K562 (cell line): Measurements from ENCODE around the gene CYTH1.

Experiments
- ARHGAP35 ChIP-seq: fragments of 450-650 bp; IDR thresholded peaks from 2 replicates; pipeline ENCODE4 v1.6.1; 2018; ENCODE audit not compliant: partially characterized antibody
- ATF6 ChIP-seq: sonication (generic); formaldehyde crosslinking; IDR thresholded peaks from 2 replicates; pipeline ENCODE4 v1.4.0; 2020; ENCODE audit warnings: mild to moderate bottlenecking, missing genetic modification reagents
- CREB5 ChIP-seq: fragments of 250-450 bp; sonication (Bioruptor Pico); IDR thresholded peaks from 2 replicates; pipeline ENCODE4 v1.5.0; 2020; ENCODE audit warnings: mild to moderate bottlenecking
- CTCF ChIP-seq, 3 experiments: IDR thresholded peaks in 2 of 3; conservative IDR thresholded peaks in 1 of 3; 2 replicates each; pipeline ENCODE4 v1.5.1; 2011 to 2012; ENCODE audit warnings: low read length in 3 of 3, mild to moderate bottlenecking in 3 of 3, control low read depth in 2 of 3, improper control_type of control experiment in 1 of 3, inconsistent platforms in 1 of 3, low read depth in 1 of 3, mixed read lengths in 1 of 3, moderate library complexity in 1 of 3; ENCODE audit not compliant: insufficient read depth in 2 of 3
- PHF20 ChIP-seq: fragments of 450-650 bp; IDR thresholded peaks from 2 replicates; pipeline ENCODE4 v1.6.1; 2018; ENCODE audit not compliant: partially characterized antibody
- POLR2A ChIP-seq: fragments of 450-650 bp; conservative IDR thresholded peaks from 2 replicates; pipeline ENCODE4 v1.6.1; 2016
- ZZZ3 ChIP-seq: fragments of 450-650 bp; IDR thresholded peaks from 2 replicates; pipeline ENCODE4 v1.6.1; 2016; ENCODE audit warnings: antibody characterized with exemption, mild to moderate bottlenecking, moderate library complexity
- TF ChIP-seq, protein P1 (sequence below): fragments of 150-350 bp; conservative IDR thresholded peaks from 2 replicates; pipeline ENCODE4 v1.6.1; 2014; ENCODE audit warnings: low read length

- no peak for TF ChIP-seq PHF20
- TF ChIP-seq POLR2A: no peak
- no peak for TF ChIP-seq ZZZ3
- no peak for TF ChIP-seq CREB5
- no peak for TF ChIP-seq ATF6 (CRISPR knock-in tag)
- TF ChIP-seq, protein P1, sequence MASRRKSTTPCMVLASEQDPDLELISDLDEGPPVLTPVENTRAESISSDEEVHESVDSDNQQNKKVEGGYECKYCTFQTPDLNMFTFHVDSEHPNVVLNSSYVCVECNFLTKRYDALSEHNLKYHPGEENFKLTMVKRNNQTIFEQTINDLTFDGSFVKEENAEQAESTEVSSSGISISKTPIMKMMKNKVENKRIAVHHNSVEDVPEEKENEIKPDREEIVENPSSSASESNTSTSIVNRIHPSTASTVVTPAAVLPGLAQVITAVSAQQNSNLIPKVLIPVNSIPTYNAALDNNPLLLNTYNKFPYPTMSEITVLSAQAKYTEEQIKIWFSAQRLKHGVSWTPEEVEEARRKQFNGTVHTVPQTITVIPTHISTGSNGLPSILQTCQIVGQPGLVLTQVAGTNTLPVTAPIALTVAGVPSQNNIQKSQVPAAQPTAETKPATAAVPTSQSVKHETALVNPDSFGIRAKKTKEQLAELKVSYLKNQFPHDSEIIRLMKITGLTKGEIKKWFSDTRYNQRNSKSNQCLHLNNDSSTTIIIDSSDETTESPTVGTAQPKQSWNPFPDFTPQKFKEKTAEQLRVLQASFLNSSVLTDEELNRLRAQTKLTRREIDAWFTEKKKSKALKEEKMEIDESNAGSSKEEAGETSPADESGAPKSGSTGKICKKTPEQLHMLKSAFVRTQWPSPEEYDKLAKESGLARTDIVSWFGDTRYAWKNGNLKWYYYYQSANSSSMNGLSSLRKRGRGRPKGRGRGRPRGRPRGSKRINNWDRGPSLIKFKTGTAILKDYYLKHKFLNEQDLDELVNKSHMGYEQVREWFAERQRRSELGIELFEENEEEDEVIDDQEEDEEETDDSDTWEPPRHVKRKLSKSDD: no peak
- no peak for TF ChIP-seq ARHGAP35
- TF ChIP-seq CTCF (IDR thresholded peaks at IDR 0.05 in 2 of 3, conservative IDR thresholded peaks at IDR 0.05 in 1 of 3; ENCODE audit: insufficient read depth in 2 of 3, low read depth in 1 of 3, low read length in 3 of 3): no peak
Observed at GRCh38 chr17:78739331-78739931, 42.6 kb downstream of the CYTH1 start.
